Endothelial cell of umbilical vein (primary cell): ENCODE measurements around the gene VCAN. TPM values are rescaled to one million over a fixed set of nuclear protein-coding genes. Genes with fewer than 3 reads are reported as not detected.

Experiments used
- BruUV-seq: library from RNA; stranded (reverse); fragments of 400-500 nt; replicated peaks from 2 replicates; lab custom pipeline; 2021; lab: Mats Ljungman, UMichigan
- CTCF ChIA-PET: fragments of 300-600, 350-600 bp; sonication (Branson Sonifier 250); formaldehyde crosslinking; loops from one replicate; lab custom pipeline; 2021; ENCODE audit warnings: antibody characterized with exemption, inconsistent platforms; lab: Charles Lee
- POLR2A ChIA-PET: fragments of 300-600, 350-600 bp; sonication (Branson Sonifier 250); formaldehyde crosslinking; loops from one replicate; lab custom pipeline; 2021; ENCODE audit warnings: antibody characterized with exemption, inconsistent platforms; lab: Charles Lee
- DNase-seq: peaks from one replicate; pipeline ENCODE4 v3.0.0-alpha.2; 2011; ENCODE audit warnings: low read depth, low spot score
- FAIRE-seq: peaks from 2 replicates; lab custom pipeline; 2011; peaks lifted over from hg19 to GRCh38; lab: Jason Lieb, UNC
- H2AFZ ChIP-seq: 2 replicates; pipeline ENCODE4 v1.6.0; 2012; ENCODE audit warnings: low read depth, low read length, control low read depth, inconsistent platforms
- H3K27ac ChIP-seq: 2 replicates; pipeline ENCODE4 v1.5.1; 2011; ENCODE audit warnings: low read depth, mild to moderate bottlenecking, control low read depth, low read length, moderate library complexity; ENCODE audit not compliant: insufficient read depth
- H3K27me3 ChIP-seq, 2 experiments: 2 replicates each; pipeline versions ENCODE4 v1.6.0 to v1.6.1; 2011; ENCODE audit warnings: low read length in 2 of 2, mixed read lengths in 1 of 2; ENCODE audit not compliant: control insufficient read depth in 2 of 2, insufficient read depth in 2 of 2
- H3K36me3 ChIP-seq, 2 experiments: 2 replicates in 1 of 2; 3 replicates in 1 of 2; pipeline ENCODE4 v1.5.1; 2011; ENCODE audit warnings: low read length in 2 of 2, mild to moderate bottlenecking in 1 of 2, moderate library complexity in 1 of 2; ENCODE audit not compliant: control insufficient read depth in 2 of 2, insufficient read depth in 2 of 2; ENCODE audit errors: extremely low read depth in 1 of 2
- H3K4me1 ChIP-seq: 3 replicates; pipeline ENCODE4 v1.5.1; 2011; ENCODE audit warnings: mild to moderate bottlenecking, low read length; ENCODE audit not compliant: control insufficient read depth, insufficient read depth; ENCODE audit errors: extremely low read depth
- H3K4me2 ChIP-seq: 2 replicates; pipeline ENCODE4 v1.6.1; 2011; ENCODE audit warnings: low read length, control low read depth, mixed read lengths; ENCODE audit not compliant: insufficient read depth
- H3K4me3 ChIP-seq, 3 experiments: fragments of 200-600 bp in 1 of 3; sonication (generic), shearing (Covaris generic) in 1 of 3; replicated peaks in 1 of 3; 2 replicates each; pipeline ENCODE4 v1.5.1; 2011 to 2016; ENCODE audit warnings: control low read depth in 3 of 3, low read length in 3 of 3, mild to moderate bottlenecking in 2 of 3, inconsistent platforms in 1 of 3, low read depth in 1 of 3, moderate library complexity in 1 of 3; ENCODE audit not compliant: insufficient read depth in 1 of 3
- H3K79me2 ChIP-seq: 2 replicates; pipeline ENCODE4 v1.6.0; 2012; ENCODE audit warnings: low read length, inconsistent platforms; ENCODE audit not compliant: control insufficient read depth, insufficient read depth
- H3K9ac ChIP-seq: replicated peaks from 2 replicates; pipeline ENCODE3; 2011; ENCODE audit warnings: low read length, control low read depth; ENCODE audit not compliant: insufficient read depth; ENCODE audit errors: extremely low read depth
- H3K9me1 ChIP-seq: replicated peaks from 3 replicates; pipeline ENCODE4 v1.6.0; 2011; ENCODE audit warnings: mild to moderate bottlenecking, low read length; ENCODE audit not compliant: control insufficient read depth, insufficient read depth; ENCODE audit errors: extremely low read depth
- H3K9me3 ChIP-seq: replicated peaks from 2 replicates; pipeline ENCODE4 v1.5.1; 2012; ENCODE audit warnings: low read length, inconsistent platforms; ENCODE audit not compliant: control insufficient read depth, insufficient read depth
- H4K20me1 ChIP-seq: replicated peaks from 2 replicates; pipeline ENCODE3; 2011; ENCODE audit warnings: mild to moderate bottlenecking, low read length; ENCODE audit not compliant: control insufficient read depth, insufficient read depth; ENCODE audit errors: extremely low read depth
- EZH2 ChIP-seq: IDR thresholded peaks from 2 replicates; pipeline ENCODE4 v1.6.1; 2012; ENCODE audit warnings: borderline replicate concordance, low read depth, mild to moderate bottlenecking, moderate library complexity, low read length, inconsistent platforms; ENCODE audit not compliant: severe bottlenecking
- FOS ChIP-seq: IDR thresholded peaks from 2 replicates; pipeline ENCODE4 v1.6.1; 2011; ENCODE audit warnings: mild to moderate bottlenecking, low read length, moderate library complexity, borderline replicate concordance; ENCODE audit not compliant: insufficient read depth
- GATA2 ChIP-seq: IDR thresholded peaks from 2 replicates; pipeline ENCODE4 v1.7.0; 2011; ENCODE audit warnings: low read depth, mild to moderate bottlenecking, moderate library complexity, mixed read lengths, low read length; ENCODE audit not compliant: insufficient read length, insufficient read depth
- JUN ChIP-seq: IDR thresholded peaks from 2 replicates; pipeline ENCODE4 v1.6.1; 2011; ENCODE audit warnings: borderline replicate concordance, low read depth; ENCODE audit not compliant: insufficient read length, insufficient read depth
- MYC ChIP-seq: IDR thresholded peaks from one replicate; pipeline ENCODE4 v1.6.1; 2011; ENCODE audit warnings: mild to moderate bottlenecking, low read depth, low read length
- POLR2A ChIP-seq: IDR thresholded peaks from 2 replicates; pipeline ENCODE4 v1.6.1; 2012; ENCODE audit warnings: low read depth, mild to moderate bottlenecking, control low read depth, low read length
- POLR2AphosphoS5 ChIP-seq: IDR thresholded peaks from 2 replicates; pipeline ENCODE4 v1.6.1; 2012; ENCODE audit warnings: low read depth, mild to moderate bottlenecking, control low read depth, low read length, moderate library complexity; ENCODE audit not compliant: insufficient read depth
- dilution Hi-C: fragments of 300-500 bp; cut with MboI; formaldehyde crosslinking; loops from one replicate; pipeline ENCODE4 v1.15.0; 2019; ENCODE audit warnings: low sequenced_read_pairs; ENCODE audit not compliant: extremely low pct_ligation_motif_present
- intact Hi-C: fragments of 100-400 bp; cut with micrococcal nuclease; formaldehyde crosslinking; loops from one replicate; pipeline ENCODE4 v1.10.0; 2022
- polyA plus RNA-seq, 4 experiments: library from polyadenylated mRNA; depleted of rRNA in 3 of 4; stranded (reverse) in 3 of 4; unstranded in 1 of 4; fragments of >200 nt; gene quantifications; 2 replicates each; pipeline versions ENCODE4 v1.2.1 to v1.2.3, GENCODE V29; 2011 to 2012; ENCODE audit warnings: missing spikeins in 1 of 4
- total RNA-seq: library from RNA; stranded (reverse); gene quantifications from 2 replicates; pipeline ENCODE4 v1.2.3, GENCODE V29; 2021
- TF ChIP-seq, protein P1 (sequence below): IDR thresholded peaks from 2 replicates; pipeline ENCODE4 v1.6.1; 2011; ENCODE audit not compliant: insufficient read depth, insufficient read length
- TF ChIP-seq, protein P2 (sequence below), 2 donors: IDR thresholded peaks; 1 replicate in 1 of 2; 2 replicates in 1 of 2; pipeline ENCODE4 v1.5.1; 2011; ENCODE audit warnings: low read length in 2 of 2, mild to moderate bottlenecking in 2 of 2, moderate library complexity in 2 of 2, control low read depth in 1 of 2, inconsistent platforms in 1 of 2, low read depth in 1 of 2; ENCODE audit not compliant: insufficient read depth in 1 of 2; ENCODE audit errors: extremely low read depth in 1 of 2

Gene VCAN
- total and polyA plus RNA-seq, 2 donors (not counting 3 experiments of a cell fraction or from before 2014, with no cell fraction given), result 0.35 to 1.2 TPM

DNA sequence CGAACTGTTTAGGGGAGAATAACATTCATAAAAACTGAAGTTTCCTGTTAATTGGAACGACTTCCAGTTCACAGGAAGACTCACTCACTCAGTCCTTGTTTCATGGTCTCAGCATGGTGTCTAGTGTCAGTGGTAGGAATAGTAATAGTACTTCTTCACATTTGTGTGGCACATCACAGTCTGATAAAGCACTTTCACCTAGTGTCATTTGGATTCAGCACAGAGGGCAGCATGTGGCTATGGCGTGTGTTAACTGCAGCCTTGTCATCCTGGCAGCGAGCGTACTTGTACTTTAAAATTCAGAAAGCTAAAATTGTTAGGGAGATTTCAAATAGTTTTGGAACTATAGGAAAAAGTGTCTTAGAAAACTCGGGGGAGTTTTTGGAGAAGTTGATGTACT is 72.4 kb downstream of the VCAN start:
- ChIA-PET POLR2A (no interaction called here), CTCF (no interaction called here)
- peaks cover 10 to 18% of the 10 kb centered on the region in 2 experiments for H3K27me3 ChIP-seq
- H3K79me2 ChIP-seq, result no peaks in the 10 kb centered on the region
- H3K4me2 ChIP-seq, result no peak overlapping the region
- no peak overlapping the region for H2AFZ ChIP-seq
- FAIRE-seq (peak; percentile 4), DNase-seq (no peak)
- no peak overlapping the region for H3K9ac ChIP-seq
- H3K9me1 ChIP-seq, result no peaks in the 10 kb centered on the region
- no peak overlapping the region for H3K4me3 ChIP-seq
- H3K36me3 ChIP-seq, result no peaks in the 10 kb centered on the region
- intact Hi-C loops, result no loop called here
- H3K4me1 ChIP-seq, result no peaks in the 10 kb centered on the region
- no peak for TF ChIP-seq JUN
- dilution Hi-C loops, result no loop called here
- no peaks in the 10 kb centered on the region for H4K20me1 ChIP-seq
- H3K27ac ChIP-seq, result no peak overlapping the region
- H3K9me3 ChIP-seq, result no peaks in the 10 kb centered on the region
- BruUV-seq, result no TSS peak

DNA sequence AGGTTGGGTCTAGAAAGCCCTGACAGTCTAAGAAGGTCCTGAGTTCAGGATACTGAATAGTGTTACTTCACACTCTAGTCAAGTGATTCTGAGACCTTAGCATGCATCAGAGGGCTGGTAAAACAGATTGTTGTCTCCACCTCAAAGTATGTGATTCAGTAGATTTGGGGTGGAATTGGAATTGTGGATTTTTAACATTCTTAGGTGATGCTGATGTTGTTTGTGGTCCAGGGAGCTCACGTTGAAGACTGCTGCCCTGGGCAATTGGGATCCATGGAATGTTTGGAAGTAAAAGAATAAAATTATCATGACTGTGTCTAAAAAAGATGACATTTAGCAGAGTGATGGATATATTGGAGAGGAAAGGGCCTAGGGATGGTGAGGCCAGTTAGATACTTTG is 75.6 kb downstream of the VCAN start:
- no peak for FAIRE-seq
- H3K9me3 ChIP-seq, result no peaks in the 10 kb centered on the region
- H3K36me3 ChIP-seq, result no peaks in the 10 kb centered on the region
- H3K9ac ChIP-seq, result no peak overlapping the region
- no peak overlapping the region for H3K4me3 ChIP-seq
- CTCF ChIA-PET, result no interaction called here
- H3K4me2 ChIP-seq, result no peak overlapping the region
- H3K27me3 ChIP-seq, result peaks cover 4 to 7% of the 10 kb centered on the region in 2 experiments
- dilution Hi-C loops (no loop called here), intact Hi-C loops (no loop called here)
- no peak for DNase-seq
- H3K4me1 ChIP-seq, result no peaks in the 10 kb centered on the region
- TF ChIP-seq, protein P1, sequence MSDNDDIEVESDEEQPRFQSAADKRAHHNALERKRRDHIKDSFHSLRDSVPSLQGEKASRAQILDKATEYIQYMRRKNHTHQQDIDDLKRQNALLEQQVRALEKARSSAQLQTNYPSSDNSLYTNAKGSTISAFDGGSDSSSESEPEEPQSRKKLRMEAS, result no peak
- no peak for TF ChIP-seq GATA2
- no peak for TF ChIP-seq POLR2AphosphoS5
- TF ChIP-seq EZH2, result no peak
- TF ChIP-seq MYC, result no peak
- TF ChIP-seq POLR2A, result no peak
- no peak for TF ChIP-seq JUN
- TF ChIP-seq, protein P2, sequence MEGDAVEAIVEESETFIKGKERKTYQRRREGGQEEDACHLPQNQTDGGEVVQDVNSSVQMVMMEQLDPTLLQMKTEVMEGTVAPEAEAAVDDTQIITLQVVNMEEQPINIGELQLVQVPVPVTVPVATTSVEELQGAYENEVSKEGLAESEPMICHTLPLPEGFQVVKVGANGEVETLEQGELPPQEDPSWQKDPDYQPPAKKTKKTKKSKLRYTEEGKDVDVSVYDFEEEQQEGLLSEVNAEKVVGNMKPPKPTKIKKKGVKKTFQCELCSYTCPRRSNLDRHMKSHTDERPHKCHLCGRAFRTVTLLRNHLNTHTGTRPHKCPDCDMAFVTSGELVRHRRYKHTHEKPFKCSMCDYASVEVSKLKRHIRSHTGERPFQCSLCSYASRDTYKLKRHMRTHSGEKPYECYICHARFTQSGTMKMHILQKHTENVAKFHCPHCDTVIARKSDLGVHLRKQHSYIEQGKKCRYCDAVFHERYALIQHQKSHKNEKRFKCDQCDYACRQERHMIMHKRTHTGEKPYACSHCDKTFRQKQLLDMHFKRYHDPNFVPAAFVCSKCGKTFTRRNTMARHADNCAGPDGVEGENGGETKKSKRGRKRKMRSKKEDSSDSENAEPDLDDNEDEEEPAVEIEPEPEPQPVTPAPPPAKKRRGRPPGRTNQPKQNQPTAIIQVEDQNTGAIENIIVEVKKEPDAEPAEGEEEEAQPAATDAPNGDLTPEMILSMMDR (IDR thresholded peaks at IDR 0.05; ENCODE audit: extremely low read depth in 1 of 2, insufficient read depth in 1 of 2, low read depth in 1 of 2, low read length in 2 of 2), result no peak
- no peak for TF ChIP-seq FOS
- H4K20me1 ChIP-seq, result no peaks in the 10 kb centered on the region
- H2AFZ ChIP-seq, result no peak overlapping the region
- POLR2A ChIA-PET, result no interaction called here
- no TSS peak for BruUV-seq
- H3K27ac ChIP-seq, result no peak overlapping the region
- H3K79me2 ChIP-seq, result no peaks in the 10 kb centered on the region
- H3K9me1 ChIP-seq, result no peaks in the 10 kb centered on the region
